K562 (cell line): ENCODE data around the gene SECISBP2. TPM values are rescaled to one million over a fixed set of nuclear protein-coding genes. Genes with fewer than 3 reads are reported as not detected.

Experiments
- HBP1 ChIP-seq: fragments of 450-650 bp; formaldehyde crosslinking; IDR thresholded peaks from 2 replicates; pipeline ENCODE4 v1.4.0; 2022; ENCODE audit warnings: missing genetic modification characterization
- HDAC3 ChIP-seq: fragments of 450-650 bp; IDR thresholded peaks from 2 replicates; pipeline ENCODE4 v1.6.1; 2018; ENCODE audit warnings: borderline replicate concordance, mild to moderate bottlenecking, moderate library complexity; ENCODE audit not compliant: partially characterized antibody
- PML ChIP-seq: IDR thresholded peaks from 2 replicates; pipeline ENCODE4 v1.6.1; 2012; ENCODE audit warnings: low read length, inconsistent platforms
- ZBTB11 ChIP-seq, 3 experiments: fragments of 200-800 bp in 1 of 3; fragments of 250-450 bp in 1 of 3; fragments of 450-650 bp in 1 of 3; sonication (Bioruptor Pico) in 1 of 3; sonication (Bioruptor generic) in 1 of 3; formaldehyde crosslinking in 1 of 3; IDR thresholded peaks; 2 replicates each; pipeline versions ENCODE4 v1.6.1 to v1.8.0; 2016 to 2022; ENCODE audit warnings: mild to moderate bottlenecking in 2 of 3, missing genetic modification characterization in 2 of 3, missing compliant biosample characterization in 1 of 3, moderate library complexity in 1 of 3
- ZBTB7A ChIP-seq: IDR thresholded peaks from 2 replicates; pipeline ENCODE4 v1.6.1; 2011; ENCODE audit warnings: low read depth, mild to moderate bottlenecking, low read length, moderate library complexity, borderline replicate concordance; ENCODE audit not compliant: control insufficient read depth
- ZFP36 ChIP-seq: fragments of 150-350 bp; IDR thresholded peaks from 2 replicates; pipeline ENCODE4 v1.6.1; 2018; ENCODE audit warnings: low read length, low read depth; ENCODE audit not compliant: partially characterized antibody
- ZNF444 ChIP-seq: fragments of 250-450 bp; sonication (Bioruptor Pico); IDR thresholded peaks from 2 replicates; pipeline ENCODE4 v1.4.0; 2020; ENCODE audit warnings: mild to moderate bottlenecking, moderate library complexity
- ZNF511 ChIP-seq: sonication (generic); formaldehyde crosslinking; IDR thresholded peaks from 2 replicates; pipeline ENCODE4 v1.8.0; 2022; ENCODE audit warnings: mild to moderate bottlenecking, missing genetic modification reagents
- polyA plus RNA-seq, 8 experiments: library from polyadenylated mRNA; depleted of rRNA in 4 of 8; stranded (reverse) in 5 of 8; unstranded in 3 of 8; fragments of >200 nt; fragmentation: Nextera tagmentation in 2 of 8; fragmentation: Illumina TruSeq in 1 of 8; extraction: Ambion mirVana in 2 of 8; extraction: Trizol in 1 of 8; gene quantifications; 2 replicates each; pipeline versions ENCODE4 v1.2.1 to v1.2.3, GENCODE V29; 2011 to 2014; ENCODE audit warnings: inconsistent platforms in 1 of 8, missing spikeins in 1 of 8
- total RNA-seq, 7 experiments: library from RNA; depleted of rRNA in 6 of 7; stranded (reverse); fragments of >200 nt in 6 of 7; fragmentation: Illumina TruSeq in 2 of 7; extraction: Trizol in 2 of 7; gene quantifications; 2 replicates each; pipeline versions ENCODE4 v1.2.1 to v1.2.3, GENCODE V29; 2011 to 2021; ENCODE audit warnings: low replicate concordance in 1 of 7
- TF ChIP-seq, protein P1 (sequence below): sonication (generic); formaldehyde crosslinking; IDR thresholded peaks from 2 replicates; pipeline ENCODE4 v1.8.0; 2022; ENCODE audit warnings: mild to moderate bottlenecking, missing genetic modification reagents
- TF ChIP-seq, protein P2 (sequence below), 2 experiments: IDR thresholded peaks; 2 replicates each; pipeline ENCODE4 v1.6.1; 2011; ENCODE audit warnings: borderline replicate concordance in 1 of 2, control low read depth in 1 of 2, low read depth in 1 of 2, low read length in 1 of 2, mild to moderate bottlenecking in 1 of 2, mixed read lengths in 1 of 2, moderate library complexity in 1 of 2; ENCODE audit not compliant: insufficient read depth in 1 of 2, insufficient read length in 1 of 2, poor library complexity in 1 of 2, severe bottlenecking in 1 of 2; ENCODE audit errors: extremely low read depth in 1 of 2
- TF ChIP-seq, protein P3 (sequence below): fragments of 250-450 bp; sonication (Bioruptor Pico); IDR thresholded peaks from 2 replicates; pipeline ENCODE4 v1.9.0; 2021; ENCODE audit warnings: mild to moderate bottlenecking

SECISBP2 gene
- total and polyA plus RNA-seq, 9 of the 15 experiments (the other 6 are each of a cell fraction or from before 2014, with no cell fraction given), result 3.2 to 41.6 (median 26.1) TPM

DNA sequence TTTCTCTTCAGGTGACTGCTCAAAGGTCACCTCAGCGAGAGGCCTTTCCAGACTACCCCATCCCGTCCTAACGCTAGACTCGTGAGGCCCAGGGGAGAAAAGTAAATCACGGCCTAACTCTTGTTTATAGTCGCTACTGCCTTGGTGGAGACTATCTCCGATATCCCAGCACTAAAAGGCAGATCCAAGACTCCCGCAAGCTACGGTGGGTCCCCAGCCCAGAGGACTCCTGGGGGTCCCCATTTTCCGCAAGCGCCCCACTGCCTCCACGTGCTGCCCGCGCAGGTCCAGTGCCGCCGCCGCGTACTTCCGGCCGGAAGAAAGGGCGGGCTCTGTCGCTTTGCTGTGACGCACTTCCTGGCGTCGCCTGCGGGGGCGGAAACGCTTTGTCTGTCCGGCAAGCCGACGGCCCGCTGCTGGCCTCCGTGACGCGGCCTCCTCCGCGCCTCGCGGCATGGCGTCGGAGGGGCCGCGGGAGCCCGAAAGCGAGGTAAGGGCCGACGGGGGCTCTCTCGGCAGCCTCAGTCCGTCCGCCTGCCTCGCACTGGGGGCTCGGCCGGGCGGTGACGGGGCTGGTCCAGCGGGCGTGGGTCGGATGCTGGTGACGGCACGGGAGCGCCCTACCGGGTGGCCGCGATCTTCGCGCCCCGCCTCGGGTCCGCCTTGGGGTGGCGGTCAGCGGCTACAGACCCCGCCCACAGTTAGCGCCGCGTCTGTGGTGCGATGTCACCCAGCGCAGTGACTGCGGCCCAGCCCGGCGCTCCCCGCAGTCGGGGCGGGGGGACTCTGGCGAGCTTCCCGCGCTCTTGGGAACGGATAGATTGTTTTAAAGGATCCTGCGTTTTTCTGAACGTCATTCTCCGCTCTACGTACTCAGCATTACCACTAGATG lies at the start of gene SECISBP2 (continued):
- 0 out of 2 replicates have a peak, but pooled peaks have one; percentile 46 for TF ChIP-seq HBP1
- TF ChIP-seq, protein P1, sequence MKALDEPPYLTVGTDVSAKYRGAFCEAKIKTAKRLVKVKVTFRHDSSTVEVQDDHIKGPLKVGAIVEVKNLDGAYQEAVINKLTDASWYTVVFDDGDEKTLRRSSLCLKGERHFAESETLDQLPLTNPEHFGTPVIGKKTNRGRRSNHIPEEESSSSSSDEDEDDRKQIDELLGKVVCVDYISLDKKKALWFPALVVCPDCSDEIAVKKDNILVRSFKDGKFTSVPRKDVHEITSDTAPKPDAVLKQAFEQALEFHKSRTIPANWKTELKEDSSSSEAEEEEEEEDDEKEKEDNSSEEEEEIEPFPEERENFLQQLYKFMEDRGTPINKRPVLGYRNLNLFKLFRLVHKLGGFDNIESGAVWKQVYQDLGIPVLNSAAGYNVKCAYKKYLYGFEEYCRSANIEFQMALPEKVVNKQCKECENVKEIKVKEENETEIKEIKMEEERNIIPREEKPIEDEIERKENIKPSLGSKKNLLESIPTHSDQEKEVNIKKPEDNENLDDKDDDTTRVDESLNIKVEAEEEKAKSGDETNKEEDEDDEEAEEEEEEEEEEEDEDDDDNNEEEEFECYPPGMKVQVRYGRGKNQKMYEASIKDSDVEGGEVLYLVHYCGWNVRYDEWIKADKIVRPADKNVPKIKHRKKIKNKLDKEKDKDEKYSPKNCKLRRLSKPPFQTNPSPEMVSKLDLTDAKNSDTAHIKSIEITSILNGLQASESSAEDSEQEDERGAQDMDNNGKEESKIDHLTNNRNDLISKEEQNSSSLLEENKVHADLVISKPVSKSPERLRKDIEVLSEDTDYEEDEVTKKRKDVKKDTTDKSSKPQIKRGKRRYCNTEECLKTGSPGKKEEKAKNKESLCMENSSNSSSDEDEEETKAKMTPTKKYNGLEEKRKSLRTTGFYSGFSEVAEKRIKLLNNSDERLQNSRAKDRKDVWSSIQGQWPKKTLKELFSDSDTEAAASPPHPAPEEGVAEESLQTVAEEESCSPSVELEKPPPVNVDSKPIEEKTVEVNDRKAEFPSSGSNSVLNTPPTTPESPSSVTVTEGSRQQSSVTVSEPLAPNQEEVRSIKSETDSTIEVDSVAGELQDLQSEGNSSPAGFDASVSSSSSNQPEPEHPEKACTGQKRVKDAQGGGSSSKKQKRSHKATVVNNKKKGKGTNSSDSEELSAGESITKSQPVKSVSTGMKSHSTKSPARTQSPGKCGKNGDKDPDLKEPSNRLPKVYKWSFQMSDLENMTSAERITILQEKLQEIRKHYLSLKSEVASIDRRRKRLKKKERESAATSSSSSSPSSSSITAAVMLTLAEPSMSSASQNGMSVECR, result peak; percentile 95
- peak in 1 of 3 experiments; percentile 88; a peak in 3 of 6 replicates for TF ChIP-seq ZBTB11 (CRISPR knock-in tag; IDR thresholded peaks at IDR 0.05)
- TF ChIP-seq HDAC3, result no peak
- TF ChIP-seq PML, result peak; percentile 36
- TF ChIP-seq, protein P2, sequence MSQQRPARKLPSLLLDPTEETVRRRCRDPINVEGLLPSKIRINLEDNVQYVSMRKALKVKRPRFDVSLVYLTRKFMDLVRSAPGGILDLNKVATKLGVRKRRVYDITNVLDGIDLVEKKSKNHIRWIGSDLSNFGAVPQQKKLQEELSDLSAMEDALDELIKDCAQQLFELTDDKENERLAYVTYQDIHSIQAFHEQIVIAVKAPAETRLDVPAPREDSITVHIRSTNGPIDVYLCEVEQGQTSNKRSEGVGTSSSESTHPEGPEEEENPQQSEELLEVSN (IDR thresholded peaks at IDR 0.05; ENCODE audit: borderline replicate concordance in 1 of 2, extremely low read depth in 1 of 2, insufficient read depth in 1 of 2, insufficient read length in 1 of 2, low read depth in 1 of 2, low read length in 1 of 2, poor library complexity in 1 of 2, severe bottlenecking in 1 of 2), result peak; percentile 90 to 95
- peak; percentile 85 for TF ChIP-seq ZNF511
- no peak for TF ChIP-seq ZFP36
- TF ChIP-seq ZNF444 (CRISPR knock-in tag), result no peak
- TF ChIP-seq, protein P3, sequence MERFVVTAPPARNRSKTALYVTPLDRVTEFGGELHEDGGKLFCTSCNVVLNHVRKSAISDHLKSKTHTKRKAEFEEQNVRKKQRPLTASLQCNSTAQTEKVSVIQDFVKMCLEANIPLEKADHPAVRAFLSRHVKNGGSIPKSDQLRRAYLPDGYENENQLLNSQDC (CRISPR knock-in tag), result no peak
- peak; percentile 61; the same call in 1 of the 2 replicates for TF ChIP-seq ZBTB7A
